GM21381 (cell line): Measurements from ENCODE around the gene SLC6A12.

Source experiments
- ATAC-seq: cut with Tn5 transposase; IDR thresholded peaks from one replicate; pipeline ENCODE4 v1.9.1; 2021; ENCODE audit warnings: mild to moderate bottlenecking, moderate library complexity; ENCODE audit not compliant: unreplicated experiment

Gene SLC6A12

DNA sequence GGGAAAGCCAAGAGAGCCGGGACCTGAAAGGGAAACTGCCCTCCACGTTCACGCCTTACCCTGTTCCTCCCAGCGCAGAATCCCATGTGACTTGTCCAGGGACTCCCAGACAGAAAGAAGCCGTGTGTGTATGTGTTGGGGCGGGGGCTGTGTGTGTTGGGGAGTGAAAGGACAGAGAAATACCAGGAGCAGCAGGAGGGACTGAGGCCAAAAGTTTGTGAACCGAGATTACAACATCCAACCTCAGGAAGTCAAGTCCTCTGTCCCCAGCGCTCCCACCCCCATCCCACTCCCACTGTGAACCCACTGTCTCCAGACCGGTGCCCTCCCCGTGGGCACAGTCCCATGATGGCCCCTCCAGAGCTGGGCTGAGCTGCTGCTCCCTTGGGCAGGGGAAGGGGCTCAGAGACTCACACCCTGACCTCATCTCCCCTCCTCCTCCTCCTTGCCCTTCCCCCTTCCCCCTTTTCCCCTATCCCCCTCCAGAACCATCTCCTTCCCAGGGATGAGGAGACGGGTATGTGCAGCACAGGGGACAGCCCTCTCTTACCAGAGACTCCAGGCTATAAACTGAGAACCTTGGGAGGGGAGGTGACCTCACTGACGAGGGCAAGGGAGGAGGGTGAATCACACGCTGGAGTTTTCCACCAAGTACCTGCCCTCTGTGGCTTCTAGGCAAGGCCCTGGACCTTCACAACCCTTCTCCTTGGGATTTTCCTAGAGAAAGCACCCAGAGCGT, at the start of gene SLC6A12:
TSS of gene SLC6A12 (minus strand) at position 155 of the 739 bp plus-strand sequence. CDS start 4,171 bp downstream, outside the sequence.
- no peak for ATAC-seq

DNA sequence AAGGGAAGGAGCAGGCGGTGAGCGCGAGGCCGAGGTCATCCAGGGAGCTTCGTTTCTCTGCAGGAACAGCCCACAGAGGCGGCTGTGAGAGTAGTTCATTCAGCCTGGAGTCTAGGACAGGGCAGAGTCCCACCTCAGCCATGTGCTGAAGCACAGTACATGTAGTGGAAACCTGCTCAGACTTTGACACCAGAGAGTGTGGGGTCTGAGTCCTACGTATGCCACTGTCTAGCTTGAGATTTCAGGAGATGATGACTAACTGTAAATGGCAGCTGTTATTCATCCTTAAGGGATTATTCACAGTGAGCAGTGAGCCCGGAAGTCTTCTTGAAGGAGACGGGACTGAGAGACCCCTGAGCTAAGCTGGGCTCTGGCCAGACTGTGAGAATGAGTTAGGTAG, 49.6 kb upstream of the SLC6A12 start:
- no peak for ATAC-seq

- no peak for ATAC-seq
These were observed 48.9 kb upstream of the SLC6A12 start, which contains the start of gene SLC6A13 for GRCh38 chr12:262817-263216. TSS of gene SLC6A13 (minus strand) at chr12:262836. CDS start at chr12:260052, 2,784 bp downstream.

DNA sequence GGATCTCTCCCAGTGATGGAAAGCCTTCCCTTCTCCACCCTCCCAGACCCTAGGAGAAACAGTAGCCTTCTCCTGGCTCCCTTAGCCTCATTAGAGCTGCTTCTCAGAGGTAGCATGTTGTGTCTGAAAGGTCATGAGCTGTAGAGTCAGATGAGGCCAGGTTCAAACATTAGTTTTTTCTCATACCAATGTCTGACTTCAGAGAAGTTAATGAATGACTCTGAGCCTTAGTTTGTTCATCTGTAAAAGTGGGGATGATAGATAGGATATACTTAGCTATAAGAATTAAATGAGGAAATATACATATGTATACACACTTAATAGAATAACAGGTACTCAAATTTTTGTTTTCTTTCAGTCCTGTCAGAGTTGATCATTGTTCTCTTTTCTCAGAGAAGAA, 48.2 kb upstream of the SLC6A12 start:
- ATAC-seq, result no peak

- no peak for ATAC-seq
These were observed 43.8 kb upstream of the SLC6A12 start for GRCh38 chr12:257521-258321.

DNA sequence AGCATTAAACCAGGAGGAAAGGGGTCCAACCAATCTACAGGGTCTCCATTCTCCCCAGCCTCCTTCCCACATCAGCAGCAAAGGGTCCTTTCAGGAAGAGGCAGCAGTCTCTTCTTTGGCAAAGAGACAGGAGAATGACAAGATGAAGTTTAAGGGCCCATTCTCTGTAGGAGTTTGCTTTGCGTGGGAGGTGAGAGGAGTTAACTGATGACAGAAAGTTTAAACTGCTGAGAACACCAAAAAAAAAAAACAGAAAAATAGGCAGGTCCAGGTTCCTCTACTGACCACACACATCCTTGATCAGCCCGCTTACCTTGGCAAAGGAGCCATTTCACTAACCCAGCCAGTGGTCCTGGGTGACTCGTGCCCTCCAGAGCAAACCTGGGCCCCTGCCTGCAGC, 43.0 kb upstream of the SLC6A12 start:
- no peak for ATAC-seq

DNA sequence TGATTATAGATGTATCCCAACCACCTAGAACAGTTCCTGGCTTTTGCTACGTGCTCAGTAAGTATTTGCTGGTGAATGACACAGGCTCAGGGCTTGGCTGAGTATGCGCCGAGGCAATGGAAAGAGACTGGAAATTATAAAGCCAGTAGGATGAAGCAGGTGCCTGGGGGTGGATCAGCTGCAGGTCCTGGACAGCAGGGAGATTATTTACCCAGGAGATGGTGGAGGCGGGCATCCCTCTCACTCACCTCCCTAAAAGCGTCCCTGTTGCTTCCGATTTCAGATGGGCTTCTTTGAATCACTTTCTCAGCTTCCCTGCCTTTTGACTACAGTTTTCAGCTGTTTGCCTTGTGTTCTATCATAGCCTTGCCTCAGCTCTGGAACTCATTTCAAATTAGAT, 42.3 kb upstream of the SLC6A12 start:
- ATAC-seq, result no peak

DNA sequence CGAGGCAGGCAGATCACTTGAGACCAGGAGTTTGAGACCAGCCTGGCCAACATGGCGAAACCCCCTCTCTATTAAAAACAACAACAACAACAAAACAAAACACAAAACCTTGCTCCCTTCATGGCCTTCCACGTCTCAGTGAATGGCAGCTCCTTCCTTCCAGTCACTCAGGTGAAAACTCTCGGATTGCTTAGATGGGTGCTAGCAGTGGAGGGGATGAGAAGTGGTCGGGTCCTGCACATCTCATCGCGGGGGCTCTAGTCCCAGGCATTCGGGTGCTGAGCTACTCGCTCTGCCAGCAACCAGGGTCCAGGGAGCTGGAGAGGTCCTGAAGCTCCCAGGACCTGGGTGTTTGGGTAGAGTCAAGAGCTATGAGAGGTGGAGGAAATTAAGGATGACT, 41.0 kb upstream of the SLC6A12 start:
- ATAC-seq, result no peak

DNA sequence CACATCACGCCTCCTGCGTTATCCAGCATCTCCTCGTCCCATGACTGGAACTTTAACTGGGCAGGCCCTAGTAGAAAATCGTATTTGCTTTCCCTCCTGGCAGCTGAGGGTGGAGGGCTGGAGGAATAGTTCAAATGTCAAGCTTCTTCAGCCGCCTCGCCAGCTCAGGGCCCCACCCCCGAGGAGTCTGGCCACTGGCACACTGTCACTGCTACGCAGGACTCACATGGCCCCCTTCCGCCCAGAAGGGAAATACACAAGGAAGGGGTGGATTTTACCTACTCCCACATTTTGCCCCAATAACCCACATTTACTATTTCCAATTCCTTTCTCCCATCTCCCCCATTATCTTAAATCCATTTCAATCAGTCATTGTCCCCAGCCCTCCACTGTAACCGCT, 40.1 kb upstream of the SLC6A12 start:
- no peak for ATAC-seq

DNA sequence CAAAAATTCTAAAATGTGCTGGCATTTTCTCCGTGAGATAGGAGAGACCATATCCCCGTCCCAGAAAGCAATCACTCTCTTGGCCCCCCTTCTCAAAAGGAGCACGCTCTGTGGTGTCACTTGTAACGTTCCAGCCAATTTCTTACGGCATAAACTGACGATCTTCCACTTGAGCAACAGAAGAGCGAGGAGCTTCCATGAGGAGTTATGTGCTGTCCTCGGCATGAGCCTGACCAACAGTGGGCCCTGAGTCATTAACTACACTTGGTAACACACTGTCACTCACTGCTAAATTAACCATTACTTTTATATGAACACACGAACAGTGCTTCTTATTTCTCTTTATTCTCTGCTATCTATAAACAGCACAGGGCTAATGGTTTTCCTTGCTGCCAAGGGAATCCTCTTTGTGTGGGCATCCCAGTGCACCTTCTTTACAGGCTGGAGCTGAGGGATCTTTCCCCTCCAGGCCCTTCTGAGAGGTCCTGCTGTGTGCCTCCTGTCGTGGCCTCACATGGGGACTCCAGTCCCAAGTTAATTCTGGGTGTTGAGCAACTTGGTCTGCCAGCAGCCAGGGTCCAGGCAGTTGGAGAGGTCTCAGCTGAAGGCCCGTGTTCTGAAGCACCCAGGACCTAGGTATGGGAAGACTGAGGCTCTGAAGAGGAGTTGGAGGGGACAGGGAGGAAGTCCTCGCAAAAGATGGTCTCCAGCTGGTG, 39.3 kb upstream of the SLC6A12 start:
- ATAC-seq, result no peak

DNA sequence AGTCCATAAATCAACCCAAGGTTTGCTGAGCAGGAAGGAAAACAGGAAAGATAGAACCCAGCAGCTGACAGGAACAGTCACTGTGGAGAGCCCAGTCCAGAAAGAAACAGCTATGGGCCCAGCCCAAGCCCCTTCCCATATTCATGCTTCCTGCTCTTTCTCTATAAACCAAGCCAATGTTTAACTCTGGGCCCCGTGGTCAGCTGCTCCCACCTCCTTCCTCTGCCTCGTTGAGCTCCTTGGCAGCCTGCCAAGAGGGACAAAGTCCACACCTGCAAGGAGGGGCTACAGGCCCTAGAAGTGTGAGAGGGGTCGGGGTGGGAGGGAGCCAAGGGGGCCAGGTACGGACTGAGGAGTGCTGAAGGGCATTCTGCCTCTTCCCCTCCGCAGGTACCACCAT, 38.7 kb upstream of the SLC6A12 start:
- ATAC-seq, result no peak

DNA sequence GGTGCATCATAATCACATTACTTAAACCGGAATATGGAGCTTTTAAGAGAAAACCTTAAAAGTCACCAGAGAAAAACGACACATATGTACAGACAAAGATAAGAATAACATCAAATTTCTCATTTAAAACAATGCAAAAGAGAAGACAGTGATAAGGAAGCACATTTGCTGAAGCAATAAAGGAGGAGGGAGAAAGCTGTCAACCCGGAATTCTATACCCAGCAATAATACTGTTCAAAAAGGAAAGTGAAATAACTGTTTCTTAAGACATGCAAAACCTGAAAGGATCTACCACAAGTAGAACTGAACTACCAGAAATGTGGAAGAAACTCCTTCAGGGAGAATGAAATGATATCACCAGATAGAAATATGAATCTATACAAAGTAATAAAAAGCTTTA, 33.3 kb upstream of the SLC6A12 start:
- ATAC-seq, result no peak

GRCh38 chr12:243381-243780, 29.4 kb upstream of the SLC6A12 start:
- no peak for ATAC-seq

DNA sequence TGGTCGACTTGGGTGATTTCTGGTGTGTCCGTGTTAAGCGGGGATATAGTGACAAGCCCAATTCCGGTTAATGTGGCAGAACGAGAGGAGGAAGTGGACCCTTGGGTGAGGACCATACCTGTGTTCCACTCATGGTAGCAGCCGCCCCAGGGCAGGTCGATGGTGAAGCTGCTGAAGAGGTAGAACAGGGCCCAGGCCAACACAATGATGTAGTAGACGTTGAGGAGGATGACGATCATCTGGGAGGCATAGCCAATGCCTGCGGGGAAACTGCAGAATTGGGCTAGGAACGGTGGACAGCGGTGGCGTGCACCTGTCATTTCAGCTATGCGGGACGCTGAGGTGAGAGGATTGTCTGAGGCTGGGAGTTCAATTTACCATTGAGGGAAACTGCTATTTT, 28.5 kb upstream of the SLC6A12 start:
- ATAC-seq, result no peak

DNA sequence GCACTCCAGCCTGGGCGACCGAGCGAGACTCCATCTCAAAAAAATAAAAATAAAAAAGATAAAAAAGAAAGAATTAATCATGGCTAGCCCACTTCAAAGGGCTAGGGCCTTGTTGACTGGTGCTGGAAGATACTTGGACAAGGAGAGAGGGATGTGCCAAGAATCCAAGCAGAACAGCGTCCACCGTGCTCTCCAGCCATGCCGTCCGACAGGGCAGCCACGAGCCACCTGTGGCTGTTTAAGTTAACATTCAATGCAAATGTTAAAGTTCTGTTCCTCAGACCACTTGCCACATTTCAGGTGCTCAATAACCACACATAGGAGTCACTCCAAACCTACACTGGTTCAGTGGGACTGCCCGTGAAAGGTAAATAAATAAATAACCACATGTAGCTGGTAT, 27.3 kb upstream of the SLC6A12 start:
- no peak for ATAC-seq

- no peak for ATAC-seq
These were observed 26.6 kb upstream of the SLC6A12 start for GRCh38 chr12:240566-240965.

GRCh38 chr12:238736-239398, 24.9 kb upstream of the SLC6A12 start:
- ATAC-seq, result no peak

- no peak for ATAC-seq
These were observed 24.2 kb upstream of the SLC6A12 start for GRCh38 chr12:238116-238515.

DNA sequence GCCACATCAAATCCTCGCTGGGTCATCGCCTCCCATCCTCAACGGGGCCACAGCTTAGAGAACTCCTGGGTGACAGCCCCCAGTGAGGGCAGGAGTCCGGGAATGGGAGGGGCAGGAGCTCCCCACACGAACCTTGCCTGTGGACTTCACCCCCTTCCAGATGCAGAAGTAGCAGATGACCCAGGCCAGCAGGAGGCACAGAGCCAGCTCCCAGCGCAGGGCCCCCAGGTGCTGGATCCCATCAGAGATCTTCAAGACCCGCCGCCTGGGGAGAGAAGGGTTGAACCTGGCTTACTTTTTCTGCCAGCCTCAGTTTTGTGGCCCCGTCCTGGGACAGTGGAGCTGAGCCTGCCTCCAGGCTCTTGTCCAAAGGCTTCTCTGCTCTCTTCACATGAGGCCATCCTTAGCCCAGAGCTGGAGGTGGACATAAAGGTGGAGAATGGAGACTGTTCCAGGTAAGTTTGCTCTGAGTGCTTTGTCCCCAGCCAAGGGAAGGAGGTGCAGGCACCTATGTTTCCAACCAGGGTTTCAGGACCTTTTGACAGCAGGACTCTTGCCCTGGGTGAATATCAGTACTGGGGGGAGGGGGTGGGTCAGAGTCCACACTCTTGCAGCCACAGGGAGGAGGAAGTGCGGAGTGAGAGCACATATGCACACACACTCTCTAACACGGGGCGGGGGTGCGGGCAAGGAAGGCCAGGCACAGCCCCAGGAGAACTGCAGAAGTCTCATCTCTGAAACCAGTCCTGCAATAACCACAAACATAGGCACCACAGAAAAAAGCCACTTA, 23.3 kb upstream of the SLC6A12 start:
- ATAC-seq, result no peak

GRCh38 chr12:236445-236844, 22.5 kb upstream of the SLC6A12 start:
- ATAC-seq, result no peak
